Panc1 (cell line): ENCODE measurements around the gene SLC6A20. TPM values are rescaled to one million over a fixed set of nuclear protein-coding genes. Genes with fewer than 3 reads are reported as not detected.

Source experiments
- ATAC-seq: fragments of 200-7000 bp; cut with Tn5 transposase; 2 replicates; pipeline ENCODE4 v1.9.1; 2020; ENCODE audit warnings: mild to moderate bottlenecking, moderate library complexity
- BruUV-seq: library from RNA; stranded (reverse); fragments of 400-500 nt; replicated peaks from 2 replicates; lab custom pipeline; 2021; lab: Mats Ljungman, UMichigan
- CTCF ChIA-PET: fragments of 300-600 bp; sonication (Branson Sonifier 250); formaldehyde crosslinking; loops from one replicate; lab custom pipeline; 2022; ENCODE audit warnings: antibody characterized with exemption; lab: Charles Lee
- POLR2A ChIA-PET: fragments of 300-600 bp; sonication (Branson Sonifier 250); formaldehyde crosslinking; loops from one replicate; lab custom pipeline; 2022; ENCODE audit warnings: antibody characterized with exemption; lab: Charles Lee
- DNase-seq: peaks from one replicate; pipeline ENCODE4 v3.0.0-alpha.2; 2010; ENCODE audit warnings: low read depth, low spot score
- H3K27ac ChIP-seq: 2 replicates; pipeline ENCODE4 v1.5.1; 2011; ENCODE audit warnings: mild to moderate bottlenecking, low read length, inconsistent platforms
- H3K27me3 ChIP-seq: fragments of 200-500 bp; sonication (Bioruptor generic); 2 replicates; pipeline ENCODE4 v1.6.0; 2014; ENCODE audit warnings: low read length, inconsistent platforms; ENCODE audit not compliant: control insufficient read depth, insufficient read depth
- H3K36me3 ChIP-seq: fragments of 200-500 bp; sonication (Bioruptor generic); 2 replicates; pipeline ENCODE4 v1.5.1; 2014; ENCODE audit warnings: inconsistent platforms, mild to moderate bottlenecking, low read length, moderate library complexity; ENCODE audit not compliant: control insufficient read depth, insufficient read depth
- H3K4me1 ChIP-seq: 2 replicates; pipeline ENCODE4 v1.5.1; 2011; ENCODE audit warnings: inconsistent platforms, mild to moderate bottlenecking, low read length, moderate library complexity; ENCODE audit not compliant: control insufficient read depth, insufficient read depth
- H3K4me3 ChIP-seq, 2 experiments: 2 replicates each; pipeline ENCODE4 v1.5.1; 2011 to 2012; ENCODE audit warnings: low read depth in 2 of 2, low read length in 2 of 2, mild to moderate bottlenecking in 2 of 2, inconsistent platforms in 1 of 2, moderate library complexity in 1 of 2
- H3K9me3 ChIP-seq: fragments of 200-500 bp; sonication (Bioruptor generic); 2 replicates; pipeline ENCODE4 v1.5.1; 2014; ENCODE audit warnings: low read depth, mild to moderate bottlenecking, inconsistent platforms, low read length, moderate library complexity; ENCODE audit not compliant: control insufficient read depth, insufficient read depth
- POLR2AphosphoS5 ChIP-seq: IDR thresholded peaks from 2 replicates; pipeline ENCODE4 v1.6.1; 2012; ENCODE audit warnings: mild to moderate bottlenecking, low read depth, low read length, moderate library complexity
- REST ChIP-seq, 2 experiments: IDR thresholded peaks; 2 replicates each; pipeline ENCODE4 v1.6.1; 2011 to 2012; ENCODE audit warnings: low read depth in 2 of 2, control low read depth in 1 of 2, low read length in 1 of 2, mild to moderate bottlenecking in 1 of 2, moderate library complexity in 1 of 2; ENCODE audit not compliant: insufficient read depth in 1 of 2
- SIN3A ChIP-seq: IDR thresholded peaks from 2 replicates; pipeline ENCODE4 v1.6.1; 2012; ENCODE audit warnings: low read depth, mild to moderate bottlenecking, low read length, moderate library complexity, borderline replicate concordance; ENCODE audit not compliant: insufficient read depth
- TCF7L2 ChIP-seq: IDR thresholded peaks from 2 replicates; pipeline ENCODE4 v1.6.1; 2011; ENCODE audit warnings: mild to moderate bottlenecking, low read depth, low read length, inconsistent platforms
- in situ Hi-C: cut with HindIII; loops from 2 replicates; pipeline ENCODE4 v1.10.0; 2016; ENCODE audit warnings: low sequenced_read_pairs, low pct_unique_long_range_greater_than_20kb
- intact Hi-C: fragments of 100-400 bp; cut with micrococcal nuclease; formaldehyde crosslinking; loops from one replicate; pipeline ENCODE4 v1.10.0; 2022; ENCODE audit not compliant: unreplicated experiment
- total RNA-seq: library from RNA; stranded (reverse); gene quantifications from one replicate; pipeline ENCODE4 v1.2.1, GENCODE V29; 2021; ENCODE audit not compliant: unreplicated experiment
- TF ChIP-seq, protein P1 (sequence below): fragments of 450-650 bp; IDR thresholded peaks from 2 replicates; pipeline ENCODE4 v1.5.1; 2017; ENCODE audit warnings: mild to moderate bottlenecking

Gene SLC6A20
- total RNA-seq, 1 experiment from 2014 or later = 0.28 TPM

DNA sequence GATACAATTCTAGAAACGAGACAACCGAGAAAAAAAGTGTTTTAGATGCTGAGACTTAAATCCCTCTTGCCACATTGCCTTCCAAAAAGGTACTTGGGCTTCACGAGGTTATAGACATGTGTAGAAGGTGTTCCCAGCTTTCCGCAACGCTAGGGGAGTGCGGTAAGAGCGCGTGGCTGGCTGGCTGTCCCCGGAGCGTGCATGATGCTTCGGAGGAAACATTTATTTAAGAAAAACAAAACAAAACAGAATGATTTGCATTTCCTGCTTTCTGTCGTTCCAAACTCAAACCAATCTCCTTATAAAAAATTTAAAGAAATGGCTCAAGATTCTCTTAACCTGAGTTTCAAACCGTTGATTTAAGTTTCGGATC lies 841 bp downstream of the SLC6A20 start:
- no peak overlapping the region for H3K4me3 ChIP-seq
- TF ChIP-seq POLR2AphosphoS5 (no peak), REST (IDR thresholded peaks at IDR 0.05; ENCODE audit: insufficient read depth in 1 of 2, low read depth in 2 of 2, low read length in 1 of 2) (no peak), SIN3A (no peak), TCF7L2 (no peak)
- TF ChIP-seq, protein P1, sequence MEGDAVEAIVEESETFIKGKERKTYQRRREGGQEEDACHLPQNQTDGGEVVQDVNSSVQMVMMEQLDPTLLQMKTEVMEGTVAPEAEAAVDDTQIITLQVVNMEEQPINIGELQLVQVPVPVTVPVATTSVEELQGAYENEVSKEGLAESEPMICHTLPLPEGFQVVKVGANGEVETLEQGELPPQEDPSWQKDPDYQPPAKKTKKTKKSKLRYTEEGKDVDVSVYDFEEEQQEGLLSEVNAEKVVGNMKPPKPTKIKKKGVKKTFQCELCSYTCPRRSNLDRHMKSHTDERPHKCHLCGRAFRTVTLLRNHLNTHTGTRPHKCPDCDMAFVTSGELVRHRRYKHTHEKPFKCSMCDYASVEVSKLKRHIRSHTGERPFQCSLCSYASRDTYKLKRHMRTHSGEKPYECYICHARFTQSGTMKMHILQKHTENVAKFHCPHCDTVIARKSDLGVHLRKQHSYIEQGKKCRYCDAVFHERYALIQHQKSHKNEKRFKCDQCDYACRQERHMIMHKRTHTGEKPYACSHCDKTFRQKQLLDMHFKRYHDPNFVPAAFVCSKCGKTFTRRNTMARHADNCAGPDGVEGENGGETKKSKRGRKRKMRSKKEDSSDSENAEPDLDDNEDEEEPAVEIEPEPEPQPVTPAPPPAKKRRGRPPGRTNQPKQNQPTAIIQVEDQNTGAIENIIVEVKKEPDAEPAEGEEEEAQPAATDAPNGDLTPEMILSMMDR = no peak
- ATAC-seq (no peak), DNase-seq (no peak)
- no peak overlapping the region for H3K27ac ChIP-seq
- H3K36me3 ChIP-seq = no peaks in the 10 kb centered on the region
- intact Hi-C loops (no loop called here), in situ Hi-C loops (no loop called here)
- no peaks in the 10 kb centered on the region for H3K9me3 ChIP-seq
- peaks cover 7% of the 10 kb centered on the region; the same call in 1 of the 2 replicates for H3K4me1 ChIP-seq
- ChIA-PET POLR2A (no interaction called here), CTCF (no interaction called here)
- peaks cover 20% of the 10 kb centered on the region for H3K27me3 ChIP-seq
- BruUV-seq = no TSS peak

- Histone ChIP-seq H3K36me3 (no peaks in the 10 kb centered on the region), H3K4me3 (no peak overlapping the region), H3K9me3 (no peaks in the 10 kb centered on the region), H3K4me1 (peaks cover 7% of the 10 kb centered on the region; the same call in 1 of the 2 replicates), H3K27me3 (peaks cover 20% of the 10 kb centered on the region), H3K27ac (no peak overlapping the region)
- intact Hi-C loops = no loop called here
- ChIA-PET POLR2A (no interaction called here), CTCF (no interaction called here)
- DNase-seq (no peak), ATAC-seq (no peak)
- TF ChIP-seq, protein P1 = no peak
- no peak for TF ChIP-seq SIN3A
- TF ChIP-seq REST (IDR thresholded peaks at IDR 0.05; ENCODE audit: insufficient read depth in 1 of 2, low read depth in 2 of 2, low read length in 1 of 2) = no peak
- no peak for TF ChIP-seq TCF7L2
- no peak for TF ChIP-seq POLR2AphosphoS5
- in situ Hi-C loops = no loop called here
- BruUV-seq = no TSS peak
Measured at GRCh38 chr3:45794660-45795059, 1.7 kb downstream of the SLC6A20 start.
